Esophagus squamous epithelium (tissue), 4 donors: Measurements from ENCODE around the gene CFAP161.

Source experiments
- POLR2A ChIP-seq, 4 donors: fragments of 450-650 bp; IDR thresholded peaks; one replicate each; pipeline ENCODE4 v1.6.1; 2017; ENCODE audit warnings: antibody characterized with exemption in 4 of 4, mild to moderate bottlenecking in 4 of 4, moderate library complexity in 3 of 4
- TF ChIP-seq, protein P1 (sequence below), 6 experiments: fragments of 450-650 bp in 4 of 6; fragments of 200-600 bp in 2 of 6; sonication (generic) in 2 of 6; IDR thresholded peaks; one replicate each; pipeline ENCODE4 v1.5.1; 2016 to 2019; ENCODE audit warnings: antibody characterized with exemption in 6 of 6, mild to moderate bottlenecking in 4 of 6, moderate library complexity in 4 of 6

DNA sequence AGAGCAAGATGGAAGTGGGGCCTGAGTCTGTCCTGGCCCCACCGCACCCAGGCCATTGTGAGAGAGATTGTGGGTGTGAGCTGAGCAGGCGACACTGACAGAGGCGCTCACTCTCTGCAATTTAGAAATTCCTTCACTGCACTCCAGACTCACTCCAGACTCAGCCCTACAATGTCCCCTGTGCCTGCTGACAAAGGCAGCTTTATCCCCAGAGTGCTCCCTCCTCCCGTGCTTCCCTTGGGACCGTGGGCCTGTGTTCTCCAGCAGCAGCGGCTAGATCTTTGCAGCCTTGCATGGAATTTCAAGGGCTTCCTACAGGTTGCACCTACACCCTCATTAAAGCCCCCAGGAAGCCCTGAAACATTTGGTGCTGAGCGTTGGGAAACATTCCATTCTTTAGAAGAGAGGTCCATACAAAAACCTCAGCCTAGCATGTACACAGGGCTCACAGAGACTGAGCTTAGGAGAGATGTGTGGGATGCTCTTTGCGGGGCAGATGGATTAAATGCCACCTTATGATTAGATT lies 61.3 kb downstream of the CFAP161 start:
- TF ChIP-seq, protein P1, sequence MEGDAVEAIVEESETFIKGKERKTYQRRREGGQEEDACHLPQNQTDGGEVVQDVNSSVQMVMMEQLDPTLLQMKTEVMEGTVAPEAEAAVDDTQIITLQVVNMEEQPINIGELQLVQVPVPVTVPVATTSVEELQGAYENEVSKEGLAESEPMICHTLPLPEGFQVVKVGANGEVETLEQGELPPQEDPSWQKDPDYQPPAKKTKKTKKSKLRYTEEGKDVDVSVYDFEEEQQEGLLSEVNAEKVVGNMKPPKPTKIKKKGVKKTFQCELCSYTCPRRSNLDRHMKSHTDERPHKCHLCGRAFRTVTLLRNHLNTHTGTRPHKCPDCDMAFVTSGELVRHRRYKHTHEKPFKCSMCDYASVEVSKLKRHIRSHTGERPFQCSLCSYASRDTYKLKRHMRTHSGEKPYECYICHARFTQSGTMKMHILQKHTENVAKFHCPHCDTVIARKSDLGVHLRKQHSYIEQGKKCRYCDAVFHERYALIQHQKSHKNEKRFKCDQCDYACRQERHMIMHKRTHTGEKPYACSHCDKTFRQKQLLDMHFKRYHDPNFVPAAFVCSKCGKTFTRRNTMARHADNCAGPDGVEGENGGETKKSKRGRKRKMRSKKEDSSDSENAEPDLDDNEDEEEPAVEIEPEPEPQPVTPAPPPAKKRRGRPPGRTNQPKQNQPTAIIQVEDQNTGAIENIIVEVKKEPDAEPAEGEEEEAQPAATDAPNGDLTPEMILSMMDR (IDR thresholded peaks at IDR 0.05), result no peak
- TF ChIP-seq POLR2A (IDR thresholded peaks at IDR 0.05), result no peak
